ENCODE data around the gene BANF2. TPM values are rescaled to one million over a fixed set of nuclear protein-coding genes. Genes with fewer than 3 reads are reported as not detected.
"Not testable (repeated sequence)": the region's sequence is repeated elsewhere in the genome, so short reads cannot be mapped to it uniquely, and the experiment has no call there.

BANF2 gene
- total RNA-seq, 2 experiments from 2014 or later = not detected

- H3K4me3 Mint-ChIP-seq = no peak overlapping the region
- no peak for TF ChIP-seq CTCF (IDR thresholded peaks at IDR 0.05)
- no peaks in the 10 kb centered on the region for H3K36me3 Mint-ChIP-seq (ENCODE audit: low read depth)
Measured at GRCh38 chr20:17700637-17701036, 871 bp downstream of the BANF2 start.

GRCh38 chr20:17701826-17702225 lies 2.1 kb downstream of the BANF2 start:
- TF ChIP-seq CTCF (IDR thresholded peaks at IDR 0.05) = no peak
- no peaks in the 10 kb centered on the region for H3K9me3 Mint-ChIP-seq
- POLR2A ChIA-PET = no interaction called here
- DNase-seq (no peak), ATAC-seq (no peak)
- no peaks in the 10 kb centered on the region for H3K36me3 Mint-ChIP-seq (ENCODE audit: low read depth)
- CTCF ChIA-PET = interaction anchor here (1.0 kb wide), 1 partner anchor 237 kb away, joined by 3 read pairs; no protein-coding TSS in a partner anchor
- no peak overlapping the region for H3K4me3 Mint-ChIP-seq
- H3K27ac Mint-ChIP-seq = no peak overlapping the region
- no peaks in the 10 kb centered on the region for H3K4me1 Mint-ChIP-seq (ENCODE audit: low read depth)
- intact Hi-C loops (cut with micrococcal nuclease) = no loop called here
- H3K27me3 Mint-ChIP-seq = no peaks in the 10 kb centered on the region

More at GRCh38 chr20:17700637-17701036, 871 bp downstream of the BANF2 start:
- no peaks in the 10 kb centered on the region for H3K4me1 Mint-ChIP-seq (ENCODE audit: low read depth)
- POLR2A ChIA-PET = no interaction called here
- DNase-seq = no peak
- peaks cover 1% of the 10 kb centered on the region for H3K27me3 Mint-ChIP-seq
- CTCF ChIA-PET = no interaction called here
- intact Hi-C loops (cut with micrococcal nuclease) = no loop called here
- no peak overlapping the region for H3K27ac Mint-ChIP-seq
- no peak for ATAC-seq
- H3K9me3 Mint-ChIP-seq = no peaks in the 10 kb centered on the region

- Mint-ChIP-seq H3K4me3 (no peak overlapping the region), H3K4me1 (ENCODE audit: low read depth) (no peaks in the 10 kb centered on the region), H3K9me3 (no peaks in the 10 kb centered on the region), H3K27ac (no peak overlapping the region), H3K27me3 (no peaks in the 10 kb centered on the region), H3K36me3 (ENCODE audit: low read depth) (no peaks in the 10 kb centered on the region)
- CTCF ChIA-PET = no interaction called here
- DNase-seq (no peak), ATAC-seq (no peak)
- intact Hi-C loops (cut with micrococcal nuclease) = no loop called here
- POLR2A ChIA-PET = no interaction called here
- no peak for TF ChIP-seq CTCF (IDR thresholded peaks at IDR 0.05)
Measured at GRCh38 chr20:17704589-17705317, 5.0 kb downstream of the BANF2 start.

GRCh38 chr20:17705916-17706315 lies 6.2 kb downstream of the BANF2 start:
- TF ChIP-seq CTCF (IDR thresholded peaks at IDR 0.05) = no peak

GRCh38 chr20:17706632-17707031 lies 6.9 kb downstream of the BANF2 start:
- ChIA-PET CTCF (interaction anchor here (1.6 kb wide), 1 partner anchor 24 kb away, joined by 5 read pairs; the partner anchor contains the start of gene RRBP1), POLR2A (no interaction called here)
- intact Hi-C loops (cut with micrococcal nuclease) = no loop called here
- H3K27ac Mint-ChIP-seq = no peak overlapping the region
- no peaks in the 10 kb centered on the region for H3K9me3 Mint-ChIP-seq
- ATAC-seq (no peak), DNase-seq (no peak)
- TF ChIP-seq CTCF (IDR thresholded peaks at IDR 0.05) = no peak
- H3K27me3 Mint-ChIP-seq = no peaks in the 10 kb centered on the region
- no peaks in the 10 kb centered on the region for H3K36me3 Mint-ChIP-seq (ENCODE audit: low read depth)
- H3K4me1 Mint-ChIP-seq (ENCODE audit: low read depth) = no peaks in the 10 kb centered on the region
- H3K4me3 Mint-ChIP-seq = no peak overlapping the region

More at GRCh38 chr20:17705916-17706315, 6.2 kb downstream of the BANF2 start:
- no peaks in the 10 kb centered on the region for H3K4me1 Mint-ChIP-seq (ENCODE audit: low read depth)
- ChIA-PET POLR2A (no interaction called here), CTCF (interaction anchor here (1.6 kb wide), 1 partner anchor 23 kb away, joined by 5 read pairs; the partner anchor contains the start of gene RRBP1)
- DNase-seq = no peak
- intact Hi-C loops (cut with micrococcal nuclease) = no loop called here
- no peaks in the 10 kb centered on the region for H3K36me3 Mint-ChIP-seq (ENCODE audit: low read depth)
- no peaks in the 10 kb centered on the region for H3K9me3 Mint-ChIP-seq
- no peak for ATAC-seq
- no peaks in the 10 kb centered on the region for H3K27me3 Mint-ChIP-seq
- no peak overlapping the region for H3K4me3 Mint-ChIP-seq
- H3K27ac Mint-ChIP-seq = no peak overlapping the region

- H3K36me3 Mint-ChIP-seq (ENCODE audit: low read depth); H3K27ac Mint-ChIP-seq; CTCF ChIA-PET; H3K9me3 Mint-ChIP-seq; H3K4me1 Mint-ChIP-seq (ENCODE audit: low read depth); intact Hi-C loops (cut with micrococcal nuclease); ATAC-seq; H3K27me3 Mint-ChIP-seq; H3K4me3 Mint-ChIP-seq; DNase-seq; POLR2A ChIA-PET: not testable (repeated sequence)
Measured at GRCh38 chr20:17707951-17708350, 8.2 kb downstream of the BANF2 start.

Data from activated CD8-positive, alpha-beta T cell treated with anti-CD3 and anti-CD28 coated beads for 36 hours (primary cell).